Raji (cell line): ENCODE data around the gene CGNL1.

Experiments
- POLR2A ChIP-seq: IDR thresholded peaks from 2 replicates; pipeline ENCODE4 v1.6.1; 2011; ENCODE audit warnings: low read depth, low read length, control low read depth; ENCODE audit not compliant: insufficient read depth

The CGNL1 gene

DNA sequence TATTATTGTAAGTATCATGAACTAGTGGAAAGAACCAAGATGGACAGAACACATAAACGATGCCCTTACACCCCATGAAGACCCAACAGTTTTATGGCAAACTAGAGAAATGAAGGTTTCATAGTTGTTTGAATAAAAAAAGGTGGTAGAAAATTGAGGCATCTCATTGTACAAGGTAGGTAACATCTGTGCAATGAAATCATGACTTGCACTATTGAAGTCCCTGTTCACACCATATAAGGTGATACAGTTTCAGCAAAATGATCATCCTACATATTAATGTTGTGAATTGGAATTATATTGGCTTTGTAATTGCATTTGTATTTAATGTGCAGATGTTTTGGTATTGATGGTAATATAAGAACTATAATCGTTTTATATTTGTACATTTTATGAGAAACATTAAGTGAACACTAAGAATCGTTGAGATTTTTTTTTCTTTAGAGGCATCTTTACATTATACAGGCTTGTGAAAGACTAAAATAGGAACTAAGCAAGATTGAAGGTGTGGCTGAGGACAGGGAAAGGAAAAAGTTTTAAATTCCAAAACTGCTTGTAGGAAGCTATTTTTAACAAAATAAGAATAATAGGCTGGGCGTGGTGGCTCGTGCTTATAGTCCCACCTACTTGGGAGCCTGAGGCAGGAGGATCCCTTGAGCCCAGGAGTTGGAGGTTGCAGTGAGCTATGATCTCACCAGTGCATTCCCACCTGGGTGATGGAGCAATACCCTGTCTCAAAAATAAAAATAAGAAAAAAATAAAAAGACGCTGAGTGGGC is 48.5 kb downstream of the CGNL1 start:
- TF ChIP-seq POLR2A = no peak

- TF ChIP-seq POLR2A = no peak
Measured at GRCh38 chr15:57425842-57426241, 49.5 kb downstream of the CGNL1 start.

DNA sequence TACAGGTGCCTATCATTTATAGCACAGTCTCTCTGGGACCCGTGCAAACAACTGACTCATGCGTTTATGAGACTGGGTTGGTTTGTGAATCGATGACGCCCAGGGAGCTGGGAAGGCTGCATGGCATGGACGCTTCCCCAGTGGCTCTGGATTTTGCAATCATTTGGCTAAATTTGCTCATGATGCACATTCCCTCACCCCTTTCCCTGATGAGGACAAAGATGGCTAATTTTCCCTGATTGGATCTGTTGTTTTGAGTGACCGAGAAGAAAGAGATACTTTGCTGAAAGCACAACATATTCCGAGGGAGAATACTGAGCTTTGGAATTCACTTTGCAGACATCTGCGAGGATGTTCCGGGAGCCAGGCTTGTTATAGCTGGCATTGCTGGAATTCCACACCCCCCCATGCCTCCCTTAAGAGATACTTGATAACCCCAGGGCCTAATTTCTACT is 51.1 kb downstream of the CGNL1 start:
- TF ChIP-seq POLR2A = no peak

DNA sequence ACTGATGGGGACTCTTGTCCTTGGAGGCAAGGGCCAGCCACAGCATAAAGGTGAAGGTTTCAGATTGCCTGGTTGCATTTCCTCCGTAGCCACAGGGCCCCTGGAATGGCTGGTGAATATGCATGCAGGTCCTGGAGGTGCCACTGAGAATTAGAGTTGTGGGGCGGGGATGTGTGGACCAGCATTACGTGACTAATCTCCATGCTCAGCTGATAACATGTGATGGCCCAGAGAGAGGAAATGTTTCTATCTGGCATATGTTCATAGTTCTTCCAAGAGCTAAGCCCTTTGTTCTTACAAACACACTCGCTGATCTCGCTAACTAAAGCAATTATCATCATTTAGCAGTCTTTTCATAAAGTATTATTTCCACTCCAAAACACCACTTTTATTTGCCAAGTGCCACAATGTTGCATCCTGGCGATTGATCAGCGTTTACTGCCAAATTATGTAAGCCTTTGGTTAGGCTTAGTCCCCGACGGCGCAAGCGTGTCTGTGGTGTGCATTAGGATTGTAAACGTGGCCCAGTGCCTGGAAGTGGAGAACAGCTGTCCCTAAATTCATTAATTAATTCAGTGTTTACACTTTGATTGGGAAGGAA is 55.9 kb downstream of the CGNL1 start:
- no peak for TF ChIP-seq POLR2A

DNA sequence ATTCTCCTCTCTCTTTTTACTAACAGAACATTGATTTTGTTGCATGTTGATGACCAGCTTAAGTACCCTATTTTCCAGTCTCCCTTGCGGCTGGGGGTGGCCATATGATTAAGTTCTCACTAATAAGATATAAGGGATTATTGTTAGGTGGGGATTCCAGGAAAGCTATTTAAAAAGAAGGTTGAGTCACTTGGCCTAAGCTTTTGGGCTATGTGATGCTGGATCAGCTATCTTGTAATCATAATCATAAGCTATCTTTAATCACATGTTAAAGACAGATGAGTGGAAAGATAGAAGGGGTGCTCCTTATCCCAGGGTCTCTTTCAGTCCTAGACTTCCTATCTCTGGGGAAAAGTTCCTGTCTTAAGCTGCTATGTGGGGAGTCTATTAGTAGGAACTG is 59.9 kb downstream of the CGNL1 start:
- TF ChIP-seq POLR2A = no peak

DNA sequence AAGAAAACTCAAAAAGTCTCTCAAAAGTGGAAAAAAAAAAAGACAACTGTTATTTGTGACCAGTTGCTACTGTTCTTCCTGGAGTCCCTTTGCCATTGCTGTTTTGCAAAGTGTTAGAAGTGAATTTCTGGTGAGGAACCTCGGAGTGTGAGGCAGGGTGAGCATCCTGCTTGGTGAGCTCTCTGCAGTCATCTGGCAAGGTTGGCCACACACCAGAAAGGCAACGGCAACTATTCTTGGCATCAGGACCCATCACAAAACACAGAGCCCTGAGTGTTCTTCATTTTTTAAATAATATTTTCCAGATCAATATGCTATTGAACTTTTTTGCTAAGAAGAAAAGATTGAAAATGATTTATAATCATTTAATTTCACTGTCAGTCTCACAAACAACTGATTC is 60.7 kb downstream of the CGNL1 start:
- no peak for TF ChIP-seq POLR2A

- TF ChIP-seq POLR2A = no peak
Measured at GRCh38 chr15:57437564-57437963, 61.3 kb downstream of the CGNL1 start.

DNA sequence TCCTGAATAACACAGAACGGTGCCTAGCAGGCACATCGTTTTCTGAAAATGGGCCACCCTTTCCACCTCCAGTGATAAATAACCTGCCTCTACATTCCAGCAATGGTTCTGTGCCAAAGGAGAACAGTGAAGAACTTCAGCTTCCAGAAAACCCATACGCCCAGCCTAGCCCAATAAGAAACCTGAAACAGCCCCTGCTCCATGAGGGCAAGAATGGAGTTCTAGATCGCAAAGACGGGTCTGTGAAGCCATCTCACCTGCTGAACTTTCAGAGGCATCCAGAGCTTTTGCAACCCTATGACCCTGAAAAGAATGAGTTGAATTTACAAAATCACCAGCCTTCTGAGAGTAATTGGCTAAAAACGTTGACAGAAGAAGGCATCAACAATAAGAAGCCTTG is 61.9 kb downstream of the CGNL1 start:
- TF ChIP-seq POLR2A = no peak

- no peak for TF ChIP-seq POLR2A
Measured at GRCh38 chr15:57439128-57440027, 63.1 kb downstream of the CGNL1 start.

- TF ChIP-seq POLR2A = no peak
Measured at GRCh38 chr15:57440167-57440566, 63.9 kb downstream of the CGNL1 start.

GRCh38 chr15:57440799-57441198 is 64.5 kb downstream of the CGNL1 start:
- no peak for TF ChIP-seq POLR2A

DNA sequence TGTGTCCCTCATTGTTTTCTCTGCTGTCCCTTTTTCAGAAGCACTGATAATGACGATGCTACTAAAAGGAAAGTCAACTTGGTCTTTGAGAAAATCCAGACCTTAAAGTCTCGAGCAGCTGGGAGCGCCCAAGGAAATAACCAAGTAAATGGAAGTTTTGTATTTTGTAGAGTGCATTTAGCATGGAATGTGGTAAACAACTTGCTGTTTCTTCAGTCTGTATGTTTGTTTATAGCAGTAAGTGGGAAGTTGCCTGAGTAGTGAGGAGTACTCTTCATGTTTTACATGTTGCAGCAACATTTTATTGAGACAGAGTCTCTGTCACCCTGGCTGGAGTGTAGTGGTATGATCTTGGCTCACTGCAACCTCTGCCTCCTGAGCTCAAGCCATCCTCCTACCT is 66.0 kb downstream of the CGNL1 start:
- no peak for TF ChIP-seq POLR2A

GRCh38 chr15:57443486-57443885 is 67.2 kb downstream of the CGNL1 start:
- TF ChIP-seq POLR2A = no peak

- TF ChIP-seq POLR2A = no peak
Measured at GRCh38 chr15:57444877-57445513, 68.7 kb downstream of the CGNL1 start.

- TF ChIP-seq POLR2A = no peak
Measured at GRCh38 chr15:57445872-57446271, 69.6 kb downstream of the CGNL1 start.
